ENCODE measurements around the gene MTRF1L.

DNA sequence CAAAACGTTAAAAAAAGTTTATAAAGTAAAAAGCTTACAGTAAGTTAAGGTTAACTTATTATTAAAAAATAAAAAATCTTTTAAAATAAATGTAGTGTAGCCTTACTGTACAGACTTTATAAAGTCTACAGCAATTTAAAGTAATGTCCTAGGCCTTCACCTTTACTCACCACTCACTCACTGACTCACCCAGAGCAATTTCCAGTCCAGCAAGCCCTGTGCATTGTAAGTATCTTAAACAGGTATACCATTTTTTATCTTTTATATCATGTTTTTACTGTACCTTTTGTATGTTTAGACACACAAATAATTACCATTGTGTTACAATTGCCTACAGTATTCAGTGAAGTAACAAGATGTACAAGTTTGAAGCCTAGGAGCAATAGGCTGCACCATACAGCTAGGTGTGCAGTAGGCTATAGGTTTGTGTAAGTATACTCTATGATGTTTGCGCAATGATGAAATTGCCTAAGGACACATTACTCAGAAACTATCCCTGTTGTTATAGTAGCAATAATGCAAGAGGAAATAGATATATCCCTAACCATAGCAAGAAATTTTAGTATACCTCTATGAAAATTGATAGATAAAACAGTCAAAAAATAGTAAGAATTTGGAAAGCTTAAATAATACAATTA, 59.1 kb downstream of the MTRF1L start:
- TF ChIP-seq EZH2 (IDR thresholded peaks at IDR 0.05) (no peak), POLR2AphosphoS5 (IDR thresholded peaks at IDR 0.05; ENCODE audit: borderline replicate concordance, low read depth, low read length) (no peak), FOXP2 (optimal IDR thresholded peaks at IDR 0.05; ENCODE audit: control extremely low read depth, extremely low read length, insufficient read depth) (no peak)
